H1 (cell line): ENCODE data around the gene PEX3. TPM values are rescaled to one million over a fixed set of nuclear protein-coding genes. Genes with fewer than 3 reads are reported as not detected.

Experiments used
- CTCF ChIA-PET: fragments of 300-600 bp; sonication (Branson Sonifier 250); formaldehyde crosslinking; loops from one replicate; lab custom pipeline; 2021; ENCODE audit not compliant: partially characterized antibody; lab: Charles Lee
- POLR2A ChIA-PET: fragments of 300-600 bp; sonication (Branson Sonifier 250); formaldehyde crosslinking; loops from one replicate; lab custom pipeline; 2021; ENCODE audit warnings: inconsistent platforms; ENCODE audit not compliant: partially characterized antibody; lab: Charles Lee
- DNase-seq, 2 experiments: peaks; one replicate each; pipeline versions ENCODE4 v3.0.0 to v3.0.0-alpha.2; 2010 to 2022; ENCODE audit warnings: low spot score in 2 of 2, low read depth in 1 of 2, mixed read lengths in 1 of 2
- FAIRE-seq: peaks from 2 replicates; lab custom pipeline; 2011; peaks lifted over from hg19 to GRCh38; lab: Jason Lieb, UNC
- H2AFZ ChIP-seq: 2 replicates; pipeline ENCODE4 v1.8.1; 2012; ENCODE audit warnings: low read length, inconsistent platforms
- H2AK5ac ChIP-seq: 2 replicates; pipeline ENCODE4 v1.6.1; 2013; ENCODE audit warnings: low read depth, low read length
- H2BK120ac ChIP-seq: replicated peaks from 2 replicates; pipeline ENCODE3; 2013; ENCODE audit warnings: low read depth, low read length, inconsistent platforms
- H2BK12ac ChIP-seq: 2 replicates; pipeline ENCODE4 v1.6.1; 2013; ENCODE audit warnings: low read depth, low read length
- H2BK15ac ChIP-seq: 2 replicates; pipeline ENCODE4 v1.6.1; 2013; ENCODE audit warnings: low read length
- H2BK20ac ChIP-seq: 2 replicates; pipeline ENCODE4 v1.6.1; 2013; ENCODE audit warnings: low read length
- H2BK5ac ChIP-seq: 2 replicates; pipeline ENCODE4 v1.6.1; 2013; ENCODE audit warnings: low read depth, low read length
- H3K14ac ChIP-seq: 2 replicates; pipeline ENCODE4 v1.6.1; 2013; ENCODE audit warnings: inconsistent platforms; ENCODE audit not compliant: insufficient read length
- H3K18ac ChIP-seq: 2 replicates; pipeline ENCODE4 v1.6.1; 2013; ENCODE audit warnings: low read length; ENCODE audit errors: extremely low read depth
- H3K23ac ChIP-seq: 2 replicates; pipeline ENCODE4 v1.6.1; 2013; ENCODE audit warnings: inconsistent platforms; ENCODE audit not compliant: insufficient read length
- H3K23me2 ChIP-seq: 2 replicates; pipeline ENCODE4 v1.6.1; 2013; ENCODE audit warnings: low read depth, low read length
- H3K27ac ChIP-seq: 2 replicates; pipeline ENCODE4 v1.6.1; 2011; ENCODE audit warnings: low read depth, low read length, inconsistent platforms
- H3K27me3 ChIP-seq, 4 experiments: replicated peaks in 1 of 4; 1 replicate in 1 of 4; 2 replicates in 3 of 4; pipeline versions ENCODE4 v1.6.1 to v1.8.1; 2011 to 2013; ENCODE audit warnings: low read length in 3 of 4, mild to moderate bottlenecking in 3 of 4, inconsistent platforms in 2 of 4, mixed read lengths in 2 of 4, moderate library complexity in 1 of 4; ENCODE audit not compliant: control insufficient read depth in 3 of 4, insufficient read depth in 3 of 4; ENCODE audit errors: extremely low read depth in 1 of 4
- H3K36me3 ChIP-seq, 4 experiments: 2 replicates each; pipeline versions ENCODE4 v1.6.1 to v1.8.1; 2011 to 2013; ENCODE audit warnings: mild to moderate bottlenecking in 4 of 4, low read length in 3 of 4, moderate library complexity in 2 of 4, control low read depth in 1 of 4, inconsistent platforms in 1 of 4; ENCODE audit not compliant: insufficient read depth in 4 of 4, control insufficient read depth in 2 of 4
- H3K4ac ChIP-seq: replicated peaks from 2 replicates; pipeline ENCODE3; 2013; ENCODE audit warnings: low read length, low read depth, mixed read lengths, inconsistent platforms; ENCODE audit not compliant: insufficient read length
- H3K4me1 ChIP-seq, 4 experiments: replicated peaks in 1 of 4; 1 replicate in 1 of 4; 2 replicates in 3 of 4; pipeline versions ENCODE4 v1.6.1 to v1.8.1; 2011 to 2013; ENCODE audit warnings: low read length in 3 of 4, inconsistent platforms in 2 of 4, mixed read lengths in 1 of 4; ENCODE audit not compliant: insufficient read depth in 4 of 4, control insufficient read depth in 3 of 4
- H3K4me2 ChIP-seq, 2 experiments: 2 replicates each; pipeline versions ENCODE4 v1.6.1 to v1.8.1; 2011 to 2013; ENCODE audit warnings: low read depth in 2 of 2, low read length in 2 of 2, control low read depth in 1 of 2, inconsistent platforms in 1 of 2, mild to moderate bottlenecking in 1 of 2; ENCODE audit not compliant: insufficient read depth in 1 of 2
- H3K4me3 ChIP-seq, 4 experiments: fragments of 200-600, 300-600 bp in 1 of 4; sonication (generic), shearing (Covaris generic), sonication (Bioruptor Twin) in 1 of 4; 2 replicates each; pipeline versions ENCODE4 v1.5.1 to v1.8.1; 2011 to 2016; ENCODE audit warnings: low read length in 4 of 4, low read depth in 3 of 4, control low read depth in 2 of 4, inconsistent platforms in 2 of 4, mild to moderate bottlenecking in 2 of 4, mixed read lengths in 1 of 4, moderate library complexity in 1 of 4; ENCODE audit not compliant: insufficient read depth in 2 of 4; ENCODE audit errors: extremely low read depth in 1 of 4
- H3K56ac ChIP-seq: replicated peaks from 2 replicates; pipeline ENCODE3; 2013; ENCODE audit warnings: low read depth, mild to moderate bottlenecking, mixed read lengths, low read length, inconsistent platforms; ENCODE audit not compliant: insufficient read length
- H3K79me1 ChIP-seq: 2 replicates; pipeline ENCODE4 v1.6.1; 2013; ENCODE audit warnings: low read depth, low read length, control low read depth
- H3K79me2 ChIP-seq, 2 experiments: 2 replicates each; pipeline versions ENCODE4 v1.6.1 to v1.8.1; 2012 to 2013; ENCODE audit warnings: low read length in 2 of 2, mild to moderate bottlenecking in 2 of 2, inconsistent platforms in 1 of 2; ENCODE audit not compliant: insufficient read depth in 2 of 2, control insufficient read depth in 1 of 2
- H3K9ac ChIP-seq, 4 experiments: replicated peaks in 1 of 4; 1 replicate in 1 of 4; 2 replicates in 3 of 4; pipeline versions ENCODE4 v1.6.1 to v1.8.1; 2011 to 2013; ENCODE audit warnings: low read depth in 3 of 4, low read length in 3 of 4, control low read depth in 2 of 4, mild to moderate bottlenecking in 2 of 4, moderate library complexity in 2 of 4, inconsistent platforms in 1 of 4; ENCODE audit errors: extremely low read depth in 1 of 4
- H3K9me3 ChIP-seq, 2 experiments: 2 replicates each; pipeline versions ENCODE4 v1.6.1 to v1.8.1; 2012 to 2013; ENCODE audit warnings: mild to moderate bottlenecking in 2 of 2, moderate library complexity in 2 of 2, control low read depth in 1 of 2, inconsistent platforms in 1 of 2, low read depth in 1 of 2, low read length in 1 of 2, mixed read lengths in 1 of 2; ENCODE audit not compliant: insufficient read depth in 2 of 2
- H4K20me1 ChIP-seq, 2 experiments: replicated peaks in 1 of 2; 2 replicates each; pipeline versions ENCODE3 to v1.8.1; 2011 to 2013; ENCODE audit warnings: inconsistent platforms in 2 of 2, low read length in 2 of 2, mild to moderate bottlenecking in 1 of 2; ENCODE audit not compliant: insufficient read depth in 2 of 2, control insufficient read depth in 1 of 2
- H4K5ac ChIP-seq: 2 replicates; pipeline ENCODE4 v1.6.1; 2013; ENCODE audit warnings: low read length, low read depth, mixed read lengths, inconsistent platforms; ENCODE audit not compliant: insufficient read length
- H4K8ac ChIP-seq: 2 replicates; pipeline ENCODE4 v1.8.0; 2013; ENCODE audit warnings: mild to moderate bottlenecking, moderate library complexity, low read length, inconsistent platforms; ENCODE audit not compliant: insufficient read depth; ENCODE audit errors: extremely low read depth
- H4K91ac ChIP-seq: replicated peaks from 2 replicates; pipeline ENCODE3; 2013; ENCODE audit warnings: low read length, mixed read lengths, inconsistent platforms; ENCODE audit not compliant: insufficient read length
- CEBPB ChIP-seq: IDR thresholded peaks from 2 replicates; pipeline ENCODE4 v1.6.1; 2012; ENCODE audit warnings: low read depth, low read length
- CREB1 ChIP-seq: IDR thresholded peaks from 2 replicates; pipeline ENCODE4 v1.6.1; 2012; ENCODE audit warnings: inconsistent platforms
- CTBP2 ChIP-seq: IDR thresholded peaks from 2 replicates; pipeline ENCODE4 v1.7.0; 2011; ENCODE audit warnings: borderline replicate concordance, mild to moderate bottlenecking, moderate library complexity, mixed read lengths, low read length; ENCODE audit not compliant: insufficient read depth, insufficient read length
- EP300 ChIP-seq, 2 experiments: IDR thresholded peaks; 1 replicate in 1 of 2; 2 replicates in 1 of 2; pipeline ENCODE4 v1.6.1; 2011 to 2012; ENCODE audit warnings: low read depth in 2 of 2, low read length in 2 of 2, mild to moderate bottlenecking in 2 of 2, borderline replicate concordance in 1 of 2, inconsistent platforms in 1 of 2, moderate library complexity in 1 of 2
- GABPA ChIP-seq: IDR thresholded peaks from 2 replicates; pipeline ENCODE4 v1.6.1; 2011; ENCODE audit warnings: mild to moderate bottlenecking, low read length, moderate library complexity, borderline replicate concordance; ENCODE audit not compliant: insufficient read depth
- JUND ChIP-seq: IDR thresholded peaks from 2 replicates; pipeline ENCODE4 v1.6.1; 2011; ENCODE audit warnings: mild to moderate bottlenecking, improper control_type of control experiment, low read length
- KDM5A ChIP-seq: fragments of 200-600 bp; IDR thresholded peaks from 2 replicates; pipeline ENCODE4 v1.7.1; 2012; ENCODE audit warnings: mild to moderate bottlenecking, low read length, inconsistent platforms, mixed read lengths
- POU5F1 ChIP-seq: IDR thresholded peaks from 2 replicates; pipeline ENCODE4 v1.6.1; 2011; ENCODE audit warnings: low read depth, mild to moderate bottlenecking, low read length, moderate library complexity
- RBBP5 ChIP-seq: IDR thresholded peaks from 2 replicates; pipeline ENCODE4 v1.7.1; 2012; ENCODE audit warnings: low read depth, mild to moderate bottlenecking, inconsistent platforms, low read length, moderate library complexity, borderline replicate concordance
- RFX5 ChIP-seq: IDR thresholded peaks from 2 replicates; pipeline ENCODE4 v1.6.1; 2011; ENCODE audit warnings: low read depth, low read length, improper control_type of control experiment, borderline replicate concordance
- SIX5 ChIP-seq: IDR thresholded peaks from 2 replicates; pipeline ENCODE4 v1.6.1; 2011; ENCODE audit warnings: mild to moderate bottlenecking, low read depth, low read length
- SP4 ChIP-seq: IDR thresholded peaks from 2 replicates; pipeline ENCODE4 v1.6.1; 2012; ENCODE audit warnings: low read length, inconsistent platforms
- TAF1 ChIP-seq: IDR thresholded peaks from 2 replicates; pipeline ENCODE4 v1.6.1; 2011; ENCODE audit warnings: mild to moderate bottlenecking, low read depth, low read length
- TCF12 ChIP-seq: IDR thresholded peaks from 2 replicates; pipeline ENCODE4 v1.6.1; 2011; ENCODE audit warnings: low read depth, mild to moderate bottlenecking, low read length
- WGBS, 2 experiments: shearing (Covaris generic) in 1 of 2; methylation state at CpG; one replicate each; pipeline versions ENCODE4 v1.1.6 to v1.1.7; 2013 to 2015; ENCODE audit warnings: low lambda C conversion rate in 2 of 2, mixed read lengths in 2 of 2, inconsistent platforms in 1 of 2, low coverage in 1 of 2, missing lambda C conversion rate in 1 of 2; ENCODE audit not compliant: insufficient replicate concordance in 2 of 2, insufficient coverage in 1 of 2, insufficient read length in 1 of 2; ENCODE audit errors: extremely low coverage in 1 of 2, missing lambda C conversion rate in 1 of 2; 5-methylcytosine and 5-hydroxymethylcytosine counted together
- polyA plus RNA-seq, 7 experiments: library from polyadenylated mRNA; depleted of rRNA in 3 of 7; stranded (reverse) in 5 of 7; unstranded in 2 of 7; fragments of >200 nt in 5 of 7; fragments of 200-250 nt in 2 of 7; gene quantifications; 1 replicate in 5 of 7; 2 replicates in 1 of 7; 4 replicates in 1 of 7; pipeline versions ENCODE4 v1.2.1 to v1.2.3, GENCODE V29; 2011 to 2013; ENCODE audit warnings: missing spikeins in 2 of 7, mixed read lengths in 2 of 7
- total RNA-seq: library from RNA; stranded (reverse); fragmentation: NEBNext Ultra II Directional; extraction: Animal tissue kit (Norgen Biotek cat#: 25700); gene quantifications from 2 replicates; pipeline ENCODE4 v1.2.1, GENCODE V29; 2021
- TF ChIP-seq, protein P1 (sequence below): IDR thresholded peaks from 2 replicates; pipeline ENCODE4 v1.6.1; 2011; ENCODE audit warnings: low read depth, mild to moderate bottlenecking, low read length; ENCODE audit not compliant: insufficient read depth

The PEX3 gene
- total and polyA plus RNA-seq, 2 of the 8 experiments (the other 6 are each of a cell fraction or from before 2014, with no cell fraction given), result 8.0 to 16.8 TPM

DNA sequence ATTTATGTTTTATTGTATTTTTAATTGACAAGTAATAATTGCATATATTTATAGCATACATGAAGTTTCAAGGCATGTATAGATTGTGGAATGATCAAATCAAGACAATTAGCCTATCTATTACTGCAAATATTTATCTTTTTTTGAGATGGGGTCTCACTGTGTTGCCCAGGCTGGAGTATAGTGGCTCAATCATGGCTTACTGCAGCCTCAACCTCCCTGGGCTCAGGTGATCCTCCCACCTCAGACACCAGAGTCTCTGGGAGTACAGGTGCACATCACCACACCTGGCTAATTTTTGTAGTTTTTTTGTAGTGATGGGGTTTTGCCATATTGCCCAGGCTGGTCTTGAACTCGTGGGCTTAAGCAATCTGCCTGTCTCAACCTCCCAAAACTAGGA, 77.1 kb downstream of the PEX3 start:
- Histone ChIP-seq H3K14ac (no peak overlapping the region), H3K36me3 (no peaks in the 10 kb centered on the region), H2AFZ (no peak overlapping the region), H4K91ac (no peak overlapping the region), H3K56ac (no peak overlapping the region), H2BK5ac (no peak overlapping the region), H3K23me2 (no peaks in the 10 kb centered on the region; the same call in 1 of the 2 replicates), H4K8ac (no peak overlapping the region), H3K18ac (no peak overlapping the region), H4K20me1 (no peaks in the 10 kb centered on the region), H3K79me2 (no peaks in the 10 kb centered on the region), H2AK5ac (no peak overlapping the region), H3K4me2 (no peak overlapping the region), H3K4ac (no peak overlapping the region), H2BK120ac (no peak overlapping the region), H3K27me3 (peaks cover 0 to 2% (median 0%) of the 10 kb centered on the region in 4 experiments; a peak in 1 of 7 replicates), H3K4me1 (no peaks in the 10 kb centered on the region), H2BK15ac (no peak overlapping the region), H3K23ac (no peak overlapping the region), H4K5ac (no peak overlapping the region), H3K4me3 (no peak overlapping the region), H3K79me1 (no peaks in the 10 kb centered on the region), H3K9me3 (no peaks in the 10 kb centered on the region)
- DNase-seq (no peak), FAIRE-seq (no peak)
- CTCF ChIA-PET, result no interaction called here
- 93% methylated on average over 1 of the region's 1 CpG; no CpG with 5 or more reads in 1 of the 2 experiments for WGBS, 2 experiments
- POLR2A ChIA-PET, result no interaction called here
- TF ChIP-seq RBBP5 (no peak), SP4 (no peak), SIX5 (no peak), GABPA (no peak), TAF1 (no peak), JUND (no peak), TCF12 (no peak), POU5F1 (no peak), CTBP2 (no peak), CREB1 (no peak), KDM5A (no peak), EP300 (IDR thresholded peaks at IDR 0.05; ENCODE audit: borderline replicate concordance in 1 of 2, low read depth in 2 of 2, low read length in 2 of 2) (no peak), CEBPB (no peak), RFX5 (no peak)
- TF ChIP-seq, protein P1, sequence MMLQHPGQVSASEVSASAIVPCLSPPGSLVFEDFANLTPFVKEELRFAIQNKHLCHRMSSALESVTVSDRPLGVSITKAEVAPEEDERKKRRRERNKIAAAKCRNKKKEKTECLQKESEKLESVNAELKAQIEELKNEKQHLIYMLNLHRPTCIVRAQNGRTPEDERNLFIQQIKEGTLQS, result no peak
- TF ChIP-seq, all 59 proteins: peak for 0
- H2BK12ac ChIP-seq, result no peak overlapping the region
- H2BK20ac ChIP-seq, result no peak overlapping the region
- H3K9ac ChIP-seq, result no peak overlapping the region
- H3K27ac ChIP-seq, result no peak overlapping the region
